HepG2 (cell line): Measurements from ENCODE around the gene MRPS2. TPM values are rescaled to one million over a fixed set of nuclear protein-coding genes. Genes with fewer than 3 reads are reported as not detected.

Experiments used
- ATAC-seq: fragments of 200-7000 bp; cut with Tn5 transposase; 3 replicates; pipeline ENCODE4 v1.9.1; 2020; ENCODE audit warnings: mild to moderate bottlenecking, moderate library complexity
- BruUV-seq: library from RNA; stranded (reverse); fragments of 400-500 nt; replicated peaks from 2 replicates; lab custom pipeline; 2021; lab: Mats Ljungman, UMichigan
- CTCF ChIA-PET: fragments of 300-600 bp; formaldehyde crosslinking; extraction: SDS; loops from one replicate; lab custom pipeline; 2021; ENCODE audit warnings: low total read pairs, inconsistent platforms, low intra/inter-chr PET ratio; lab: Yijun Ruan, JAX
- POLR2A ChIA-PET: fragments of 350-600 bp; sonication (Branson Sonifier 250); formaldehyde crosslinking; loops from one replicate; lab custom pipeline; 2020; ENCODE audit warnings: antibody characterized with exemption, inconsistent platforms; lab: Yijun Ruan, JAX
- DNase-seq: peaks from one replicate; pipeline ENCODE4 v3.0.0-alpha.2; 2015; ENCODE audit warnings: low spot score
- FAIRE-seq: peaks from 3 replicates; lab custom pipeline; 2011; peaks lifted over from hg19 to GRCh38; lab: Jason Lieb, UNC
- H2AFZ ChIP-seq: one replicate; pipeline ENCODE4 v1.6.1; 2011; ENCODE audit warnings: low read length, inconsistent platforms
- H3K27ac ChIP-seq: fragments of 300-600 bp; 3 replicates; pipeline ENCODE4 v1.8.0; 2011; ENCODE audit warnings: mixed run types, mild to moderate bottlenecking, mixed read lengths, low read length, inconsistent platforms; ENCODE audit not compliant: insufficient read depth; ENCODE audit errors: extremely low read length
- H3K27me3 ChIP-seq, 2 experiments: fragments of 200-600 bp in 1 of 2; 2 replicates in 1 of 2; 3 replicates in 1 of 2; pipeline versions ENCODE4 v1.6.0 to v1.8.0; 2011; ENCODE audit warnings: low read length in 2 of 2, mild to moderate bottlenecking in 2 of 2, moderate library complexity in 2 of 2, inconsistent platforms in 1 of 2; ENCODE audit not compliant: insufficient read depth in 2 of 2, control insufficient read depth in 1 of 2
- H3K36me3 ChIP-seq, 2 experiments: fragments of 200-600 bp in 1 of 2; replicated peaks in 1 of 2; 2 replicates in 1 of 2; 3 replicates in 1 of 2; pipeline versions ENCODE4 v1.5.1 to v1.8.0; 2011; ENCODE audit warnings: low read length in 2 of 2, inconsistent platforms in 1 of 2; ENCODE audit not compliant: insufficient read depth in 2 of 2, control insufficient read depth in 1 of 2
- H3K4me1 ChIP-seq: 2 replicates; pipeline ENCODE4 v1.5.1; 2012; ENCODE audit warnings: low read length, inconsistent platforms; ENCODE audit not compliant: insufficient read depth
- H3K4me2 ChIP-seq: 2 replicates; pipeline ENCODE4 v1.6.0; 2011; ENCODE audit warnings: low read depth, low read length, inconsistent platforms
- H3K4me3 ChIP-seq, 3 experiments: fragments of 200-600 bp in 1 of 3; sonication (generic), shearing (Covaris generic) in 1 of 3; replicated peaks in 1 of 3; 2 replicates each; pipeline ENCODE4 v1.5.1; 2011 to 2016; ENCODE audit warnings: low read length in 3 of 3, inconsistent platforms in 2 of 3, low read depth in 2 of 3, mild to moderate bottlenecking in 2 of 3, control low read depth in 1 of 3, mixed read lengths in 1 of 3; ENCODE audit not compliant: insufficient read depth in 1 of 3
- H3K79me2 ChIP-seq: one replicate; pipeline ENCODE4 v1.6.1; 2011; ENCODE audit warnings: low read length, inconsistent platforms; ENCODE audit not compliant: insufficient read depth
- H3K9ac ChIP-seq: 2 replicates; pipeline ENCODE4 v1.6.0; 2011; ENCODE audit warnings: mild to moderate bottlenecking, low read depth, low read length, inconsistent platforms; ENCODE audit not compliant: insufficient read depth
- H3K9me3 ChIP-seq: 2 replicates; pipeline ENCODE4 v1.5.1; 2012; ENCODE audit warnings: mild to moderate bottlenecking, low read length
- H4K20me1 ChIP-seq: 2 replicates; pipeline ENCODE4 v1.6.0; 2011; ENCODE audit warnings: inconsistent platforms, mild to moderate bottlenecking, low read length, moderate library complexity; ENCODE audit not compliant: insufficient read depth
- FOXC1 ChIP-seq: sonication (generic); formaldehyde crosslinking; IDR thresholded peaks from 2 replicates; pipeline ENCODE4 v1.8.0; 2022; ENCODE audit warnings: mild to moderate bottlenecking, missing genetic modification reagents, borderline replicate concordance
- SPEN ChIP-seq: sonication (generic); formaldehyde crosslinking; IDR thresholded peaks from 2 replicates; pipeline ENCODE4 v1.5.1; 2020; ENCODE audit warnings: low read depth, mild to moderate bottlenecking, missing genetic modification reagents
- ZBTB7A ChIP-seq: sonication (generic); formaldehyde crosslinking; IDR thresholded peaks from 2 replicates; pipeline ENCODE4 v1.8.0; 2022; ENCODE audit warnings: mild to moderate bottlenecking, missing genetic modification reagents
- ZKSCAN8 ChIP-seq: IDR thresholded peaks from 2 replicates; pipeline ENCODE4 v1.6.1; 2016; ENCODE audit warnings: borderline replicate concordance, missing genetic modification reagents, missing compliant biosample characterization
- ZNF17 ChIP-seq: sonication (generic); formaldehyde crosslinking; IDR thresholded peaks from 2 replicates; pipeline ENCODE4 v1.5.0; 2020; ENCODE audit warnings: mild to moderate bottlenecking, missing genetic modification reagents
- ZNF230 ChIP-seq: sonication (generic); formaldehyde crosslinking; IDR thresholded peaks from 2 replicates; pipeline ENCODE4 v1.4.0; 2020; ENCODE audit warnings: mild to moderate bottlenecking, missing genetic modification reagents
- ZNF547 ChIP-seq: sonication (generic); formaldehyde crosslinking; IDR thresholded peaks from 2 replicates; pipeline ENCODE4 v1.5.1; 2020; ENCODE audit warnings: mild to moderate bottlenecking, missing genetic modification reagents
- WGBS: methylation state at CpG from one replicate; pipeline ENCODE4 v1.1.6; 2017; ENCODE audit warnings: low lambda C conversion rate; 5-methylcytosine and 5-hydroxymethylcytosine counted together
- in situ Hi-C: cut with HindIII; loops from 2 replicates; pipeline ENCODE4 v1.10.0; 2017; ENCODE audit warnings: low pct_unique_long_range_greater_than_20kb; ENCODE audit not compliant: extremely low pct_ligation_motif_present
- intact Hi-C: fragments of 100-400 bp; cut with micrococcal nuclease; formaldehyde crosslinking; loops from one replicate; pipeline ENCODE4 v1.10.0; 2022; ENCODE audit not compliant: unreplicated experiment
- polyA plus RNA-seq, 8 experiments: library from polyadenylated mRNA; depleted of rRNA in 3 of 8; stranded (reverse) in 7 of 8; unstranded in 1 of 8; fragments of >200 nt; fragmentation: Illumina TruSeq in 4 of 8; extraction: Trizol in 4 of 8; gene quantifications; 2 replicates each; pipeline versions ENCODE4 v1.2.1 to v1.2.3, GENCODE V29; 2011 to 2016; ENCODE audit warnings: low read depth in 4 of 8, missing spikeins in 1 of 8, mixed read lengths in 1 of 8; ENCODE audit not compliant: insufficient read depth in 1 of 8
- total RNA-seq, 5 experiments: library from RNA; depleted of rRNA; stranded (reverse); fragments of >200 nt; fragmentation: Illumina TruSeq; extraction: Trizol; gene quantifications; 2 replicates each; pipeline ENCODE4 v1.2.3, GENCODE V29; 2016; ENCODE audit warnings: low read depth in 1 of 5
- TF ChIP-seq, protein P1 (sequence below): sonication (generic); formaldehyde crosslinking; IDR thresholded peaks from 2 replicates; pipeline ENCODE4 v1.8.0; 2022; ENCODE audit warnings: mild to moderate bottlenecking, missing genetic modification reagents; ENCODE audit not compliant: insufficient replicate concordance
- TF ChIP-seq, protein P2 (sequence below): sonication (generic); formaldehyde crosslinking; IDR thresholded peaks from 2 replicates; pipeline ENCODE4 v1.4.0; 2020; ENCODE audit warnings: missing genetic modification reagents
- TF ChIP-seq, protein P3 (sequence below): sonication (generic); formaldehyde crosslinking; IDR thresholded peaks from 2 replicates; pipeline ENCODE4 v1.8.1; 2023; ENCODE audit warnings: mild to moderate bottlenecking, missing genetic modification reagents, borderline replicate concordance
- TF ChIP-seq, protein P4 (sequence below): sonication (generic); formaldehyde crosslinking; IDR thresholded peaks from 2 replicates; pipeline ENCODE4 v1.5.0; 2020; ENCODE audit warnings: mild to moderate bottlenecking, low read depth, missing genetic modification reagents, borderline replicate concordance

The MRPS2 gene
- total and polyA plus RNA-seq, 2 of the 13 experiments (the other 11 are each of a cell fraction or from before 2014, with no cell fraction given), result 44.4 to 86.7 TPM

DNA sequence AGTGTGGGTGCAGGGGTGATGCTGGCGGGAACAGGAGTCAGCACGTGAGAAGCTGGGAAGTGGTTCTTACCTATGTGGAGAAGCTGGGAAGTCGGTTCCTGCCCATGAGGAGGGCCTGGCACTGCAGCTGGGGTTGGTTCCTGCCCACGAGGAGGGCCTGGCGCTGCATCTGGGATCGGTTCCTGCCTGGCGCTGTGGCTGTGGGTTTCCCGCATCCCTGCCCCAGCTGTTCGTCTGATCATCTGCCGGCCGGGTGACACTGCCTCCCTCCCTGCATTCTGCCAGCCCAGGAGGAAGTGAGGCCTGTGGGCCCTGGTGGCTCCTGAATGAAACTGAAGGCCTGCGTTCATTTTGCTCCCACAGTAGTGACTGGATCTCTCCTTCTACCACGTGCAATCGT lies 50.5 kb downstream of the MRPS2 start:
- H2AFZ ChIP-seq, result no peak overlapping the region
- no peak overlapping the region for H3K9ac ChIP-seq
- FAIRE-seq (no peak), DNase-seq (no peak), ATAC-seq (no peak)
- CTCF ChIA-PET, result no interaction called here
- no peak overlapping the region for H3K4me3 ChIP-seq
- intact Hi-C loops (no loop called here), in situ Hi-C loops (no loop called here)
- no peaks in the 10 kb centered on the region for H3K9me3 ChIP-seq
- POLR2A ChIA-PET, result no interaction called here
- no peaks in the 10 kb centered on the region for H4K20me1 ChIP-seq
- H3K36me3 ChIP-seq, result no peaks in the 10 kb centered on the region
- no TSS peak for BruUV-seq
- WGBS, result 40% methylated on average over 2 of the region's 14 CpGs
- TF ChIP-seq, protein P1, sequence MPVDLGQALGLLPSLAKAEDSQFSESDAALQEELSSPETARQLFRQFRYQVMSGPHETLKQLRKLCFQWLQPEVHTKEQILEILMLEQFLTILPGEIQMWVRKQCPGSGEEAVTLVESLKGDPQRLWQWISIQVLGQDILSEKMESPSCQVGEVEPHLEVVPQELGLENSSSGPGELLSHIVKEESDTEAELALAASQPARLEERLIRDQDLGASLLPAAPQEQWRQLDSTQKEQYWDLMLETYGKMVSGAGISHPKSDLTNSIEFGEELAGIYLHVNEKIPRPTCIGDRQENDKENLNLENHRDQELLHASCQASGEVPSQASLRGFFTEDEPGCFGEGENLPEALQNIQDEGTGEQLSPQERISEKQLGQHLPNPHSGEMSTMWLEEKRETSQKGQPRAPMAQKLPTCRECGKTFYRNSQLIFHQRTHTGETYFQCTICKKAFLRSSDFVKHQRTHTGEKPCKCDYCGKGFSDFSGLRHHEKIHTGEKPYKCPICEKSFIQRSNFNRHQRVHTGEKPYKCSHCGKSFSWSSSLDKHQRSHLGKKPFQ, result no peak
- no peak for TF ChIP-seq ZNF547 (CRISPR knock-in tag)
- TF ChIP-seq, protein P2, sequence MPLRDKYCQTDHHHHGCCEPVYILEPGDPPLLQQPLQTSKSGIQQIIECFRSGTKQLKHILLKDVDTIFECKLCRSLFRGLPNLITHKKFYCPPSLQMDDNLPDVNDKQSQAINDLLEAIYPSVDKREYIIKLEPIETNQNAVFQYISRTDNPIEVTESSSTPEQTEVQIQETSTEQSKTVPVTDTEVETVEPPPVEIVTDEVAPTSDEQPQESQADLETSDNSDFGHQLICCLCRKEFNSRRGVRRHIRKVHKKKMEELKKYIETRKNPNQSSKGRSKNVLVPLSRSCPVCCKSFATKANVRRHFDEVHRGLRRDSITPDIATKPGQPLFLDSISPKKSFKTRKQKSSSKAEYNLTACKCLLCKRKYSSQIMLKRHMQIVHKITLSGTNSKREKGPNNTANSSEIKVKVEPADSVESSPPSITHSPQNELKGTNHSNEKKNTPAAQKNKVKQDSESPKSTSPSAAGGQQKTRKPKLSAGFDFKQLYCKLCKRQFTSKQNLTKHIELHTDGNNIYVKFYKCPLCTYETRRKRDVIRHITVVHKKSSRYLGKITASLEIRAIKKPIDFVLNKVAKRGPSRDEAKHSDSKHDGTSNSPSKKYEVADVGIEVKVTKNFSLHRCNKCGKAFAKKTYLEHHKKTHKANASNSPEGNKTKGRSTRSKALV (CRISPR knock-in tag), result no peak
- no peak for TF ChIP-seq SPEN (CRISPR knock-in tag)
- no peak for TF ChIP-seq ZKSCAN8 (CRISPR knock-in tag)
- no peak for TF ChIP-seq ZNF17 (CRISPR knock-in tag)
- no peak for TF ChIP-seq ZBTB7A (CRISPR knock-in tag)
- no peak for TF ChIP-seq ZNF230 (CRISPR knock-in tag)
- TF ChIP-seq, protein P3, sequence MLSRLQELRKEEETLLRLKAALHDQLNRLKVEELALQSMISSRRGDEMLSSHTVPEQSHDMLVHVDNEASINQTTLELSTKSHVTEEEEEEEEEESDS (CRISPR knock-in tag), result no peak
- TF ChIP-seq, protein P4, sequence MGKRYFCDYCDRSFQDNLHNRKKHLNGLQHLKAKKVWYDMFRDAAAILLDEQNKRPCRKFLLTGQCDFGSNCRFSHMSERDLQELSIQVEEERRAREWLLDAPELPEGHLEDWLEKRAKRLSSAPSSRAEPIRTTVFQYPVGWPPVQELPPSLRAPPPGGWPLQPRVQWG (CRISPR knock-in tag), result no peak
- no peak for TF ChIP-seq FOXC1 (CRISPR knock-in tag)
- peaks cover 13 to 56% of the 10 kb centered on the region in 2 experiments; a peak in 4 of 5 replicates for H3K27me3 ChIP-seq
- H3K4me1 ChIP-seq, result peaks cover 19% of the 10 kb centered on the region
- no peak overlapping the region for H3K4me2 ChIP-seq
- H3K27ac ChIP-seq, result no peak overlapping the region
- no peaks in the 10 kb centered on the region for H3K79me2 ChIP-seq
